ENCODE measurements around the gene FUOM.

Gene FUOM

DNA sequence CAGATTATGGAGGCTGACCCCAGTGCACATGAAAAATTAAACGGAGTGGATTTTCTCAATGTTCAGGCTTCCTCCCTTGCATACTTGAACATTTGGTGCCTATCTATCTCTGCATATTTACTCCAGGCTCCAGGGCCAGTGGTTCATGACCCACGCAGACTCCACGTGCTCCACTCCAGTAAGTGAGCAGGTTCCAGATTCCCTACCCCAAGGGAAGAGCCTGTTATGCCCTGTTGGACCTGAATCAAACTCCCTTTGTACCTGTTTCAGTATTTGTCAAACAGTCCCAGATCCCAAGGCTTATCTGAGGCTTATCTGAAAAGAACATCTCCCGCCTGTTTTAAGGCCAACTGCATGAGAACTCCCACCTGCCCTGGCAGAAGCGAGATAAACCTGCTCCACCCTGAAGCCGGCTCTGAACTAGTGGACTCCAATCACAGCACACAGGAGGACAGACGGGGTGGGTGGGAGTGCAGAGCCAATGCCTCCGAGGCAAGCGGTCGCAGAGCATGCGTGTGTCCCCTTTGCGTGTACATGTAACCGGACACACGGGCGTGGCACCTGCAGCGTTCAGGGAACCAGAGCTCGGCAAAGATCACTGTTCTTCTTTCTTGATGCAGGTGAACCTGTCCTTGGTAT, 2.3 kb upstream of the FUOM start:
- TF ChIP-seq SPI1 (IDR thresholded peaks at IDR 0.05; ENCODE audit: borderline replicate concordance, low read depth): no peak
- TF ChIP-seq POLR2AphosphoS5 (IDR thresholded peaks at IDR 0.05; ENCODE audit: low read depth): no peak
- TF ChIP-seq, protein P1, sequence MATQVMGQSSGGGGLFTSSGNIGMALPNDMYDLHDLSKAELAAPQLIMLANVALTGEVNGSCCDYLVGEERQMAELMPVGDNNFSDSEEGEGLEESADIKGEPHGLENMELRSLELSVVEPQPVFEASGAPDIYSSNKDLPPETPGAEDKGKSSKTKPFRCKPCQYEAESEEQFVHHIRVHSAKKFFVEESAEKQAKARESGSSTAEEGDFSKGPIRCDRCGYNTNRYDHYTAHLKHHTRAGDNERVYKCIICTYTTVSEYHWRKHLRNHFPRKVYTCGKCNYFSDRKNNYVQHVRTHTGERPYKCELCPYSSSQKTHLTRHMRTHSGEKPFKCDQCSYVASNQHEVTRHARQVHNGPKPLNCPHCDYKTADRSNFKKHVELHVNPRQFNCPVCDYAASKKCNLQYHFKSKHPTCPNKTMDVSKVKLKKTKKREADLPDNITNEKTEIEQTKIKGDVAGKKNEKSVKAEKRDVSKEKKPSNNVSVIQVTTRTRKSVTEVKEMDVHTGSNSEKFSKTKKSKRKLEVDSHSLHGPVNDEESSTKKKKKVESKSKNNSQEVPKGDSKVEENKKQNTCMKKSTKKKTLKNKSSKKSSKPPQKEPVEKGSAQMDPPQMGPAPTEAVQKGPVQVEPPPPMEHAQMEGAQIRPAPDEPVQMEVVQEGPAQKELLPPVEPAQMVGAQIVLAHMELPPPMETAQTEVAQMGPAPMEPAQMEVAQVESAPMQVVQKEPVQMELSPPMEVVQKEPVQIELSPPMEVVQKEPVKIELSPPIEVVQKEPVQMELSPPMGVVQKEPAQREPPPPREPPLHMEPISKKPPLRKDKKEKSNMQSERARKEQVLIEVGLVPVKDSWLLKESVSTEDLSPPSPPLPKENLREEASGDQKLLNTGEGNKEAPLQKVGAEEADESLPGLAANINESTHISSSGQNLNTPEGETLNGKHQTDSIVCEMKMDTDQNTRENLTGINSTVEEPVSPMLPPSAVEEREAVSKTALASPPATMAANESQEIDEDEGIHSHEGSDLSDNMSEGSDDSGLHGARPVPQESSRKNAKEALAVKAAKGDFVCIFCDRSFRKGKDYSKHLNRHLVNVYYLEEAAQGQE (IDR thresholded peaks at IDR 0.05; ENCODE audit: insufficient replicate concordance, low read depth): no peak
- no peak for TF ChIP-seq CTCF (IDR thresholded peaks at IDR 0.05; ENCODE audit: insufficient read depth, low read length)
- TF ChIP-seq GABPA (IDR thresholded peaks at IDR 0.05; ENCODE audit: low read depth): no peak
- no peak overlapping the region for H3K4me3 ChIP-seq (replicated peaks; ENCODE audit: insufficient read depth, low read length)
- H3K27me3 ChIP-seq (ENCODE audit: insufficient read depth, poor library complexity, severe bottlenecking): no peaks in the 10 kb centered on the region
- H3K27ac ChIP-seq (replicated peaks): no peak overlapping the region
- no peak for DNase-seq (ENCODE audit: low read depth in 1 of 2, low spot score in 1 of 2)

- H3K27me3 ChIP-seq (ENCODE audit: insufficient read depth, poor library complexity, severe bottlenecking): no peaks in the 10 kb centered on the region
- H3K27ac ChIP-seq (replicated peaks): no peak overlapping the region
- no peak for DNase-seq (ENCODE audit: low read depth in 1 of 2, low spot score in 1 of 2)
- H3K4me3 ChIP-seq (replicated peaks; ENCODE audit: insufficient read depth, low read length): no peak overlapping the region
- no peak for TF ChIP-seq GABPA (IDR thresholded peaks at IDR 0.05; ENCODE audit: low read depth)
- TF ChIP-seq, protein P1 (IDR thresholded peaks at IDR 0.05; ENCODE audit: insufficient replicate concordance, low read depth): no peak
Measured at GRCh38 chr10:133359554-133359971, 1.7 kb upstream of the FUOM start.

GRCh38 chr10:133358925-133359310, 1.1 kb upstream of the FUOM start:
- TF ChIP-seq, protein P1 (IDR thresholded peaks at IDR 0.05; ENCODE audit: insufficient replicate concordance, low read depth): no peak
- TF ChIP-seq POLR2AphosphoS5 (IDR thresholded peaks at IDR 0.05; ENCODE audit: low read depth) (no peak), GABPA (IDR thresholded peaks at IDR 0.05; ENCODE audit: low read depth) (no peak), CTCF (IDR thresholded peaks at IDR 0.05; ENCODE audit: insufficient read depth, low read length) (no peak), SPI1 (IDR thresholded peaks at IDR 0.05; ENCODE audit: borderline replicate concordance, low read depth) (no peak)
- DNase-seq (ENCODE audit: low read depth in 1 of 2, low spot score in 1 of 2): no peak
- Histone ChIP-seq H3K27me3 (ENCODE audit: insufficient read depth, poor library complexity, severe bottlenecking) (no peaks in the 10 kb centered on the region), H3K4me3 (replicated peaks; ENCODE audit: insufficient read depth, low read length) (no peak overlapping the region), H3K27ac (replicated peaks) (no peak overlapping the region)
